ENCODE data around the gene UBE2R2. TPM values are rescaled to one million over a fixed set of nuclear protein-coding genes. Genes with fewer than 3 reads are reported as not detected.
"Not testable (repeated sequence)": the region's sequence is repeated elsewhere in the genome, so short reads cannot be mapped to it uniquely, and the experiment has no call there.

Gene UBE2R2
- total and polyA plus RNA-seq, 8 donors, result 13.3 to 44.8 (median 34.6) TPM

- peak overlapping the region; percentile 50 to 99 (median 94) for H3K27ac ChIP-seq
- ATAC-seq (no peak), DNase-seq (no peak), FAIRE-seq (no peak)
- H3K4me1 ChIP-seq, result peaks cover 3 to 36% (median 18%) of the 10 kb centered on the region in 3 donors
- peak overlapping the region; percentile 66 to 93 (median 76) for H3K4me3 ChIP-seq
- 7 to 8% methylated on average over 4 of the region's 4 CpGs for WGBS, 2 donors
- no peak for TF ChIP-seq CTCF (IDR thresholded peaks at IDR 0.05)
- no peaks in the 10 kb centered on the region for H3K27me3 ChIP-seq
- no peaks in the 10 kb centered on the region for H3K36me3 ChIP-seq
- intact Hi-C loops (cut with DNase I), result loop anchor here in 1 of 3 donors (5.0 kb wide), 1 partner anchor 33 kb away; no protein-coding TSS in a partner anchor
- no peaks in the 10 kb centered on the region for H3K9me3 ChIP-seq
Observed at GRCh38 chr9:33818847-33819500, 2.0 kb downstream of the UBE2R2 start.

- DNase-seq (no peak), FAIRE-seq (no peak), ATAC-seq (no peak)
- intact Hi-C loops (cut with DNase I), result no loop called here
- H3K36me3 ChIP-seq, result no peaks in the 10 kb centered on the region
- no peaks in the 10 kb centered on the region for H3K9me3 ChIP-seq
- 12 to 13% methylated on average over 4 of the region's 4 CpGs for WGBS, 2 donors
- no peak for TF ChIP-seq CTCF (IDR thresholded peaks at IDR 0.05)
- H3K27ac ChIP-seq, result peak overlapping the region in 2 of 4 donors; percentile 99
- peak overlapping the region in 2 of 4 donors; percentile 66 to 76 for H3K4me3 ChIP-seq
- H3K27me3 ChIP-seq, result no peaks in the 10 kb centered on the region
- peaks cover 0 to 25% (median 14%) of the 10 kb centered on the region in 3 donors for H3K4me1 ChIP-seq
Observed at GRCh38 chr9:33820231-33820745, 3.3 kb downstream of the UBE2R2 start.

- intact Hi-C loops (cut with DNase I), result no loop called here
- no peaks in the 10 kb centered on the region for H3K27me3 ChIP-seq
- H3K9me3 ChIP-seq, result no peaks in the 10 kb centered on the region
- H3K27ac ChIP-seq, result no peak overlapping the region
- FAIRE-seq (no peak), DNase-seq (no peak), ATAC-seq (no peak)
- no peaks in the 10 kb centered on the region for H3K36me3 ChIP-seq
- TF ChIP-seq CTCF (IDR thresholded peaks at IDR 0.05), result no peak
- H3K4me1 ChIP-seq, result peaks cover 0 to 14% (median 7%) of the 10 kb centered on the region in 3 donors
- H3K4me3 ChIP-seq, result no peak overlapping the region
- 68 to 75% methylated on average over 3 of the region's 3 CpGs for WGBS, 2 donors
Observed at GRCh38 chr9:33823801-33824200, 6.8 kb downstream of the UBE2R2 start.

- ATAC-seq; H3K4me1 ChIP-seq; H3K27ac ChIP-seq; H3K36me3 ChIP-seq; H3K4me3 ChIP-seq; intact Hi-C loops (cut with DNase I); DNase-seq; H3K27me3 ChIP-seq; FAIRE-seq; H3K9me3 ChIP-seq: not testable (repeated sequence)
- WGBS, 2 donors, result 98% methylated on average over 11 of the region's 11 CpGs
Observed at GRCh38 chr9:33827285-33827684, 10.3 kb downstream of the UBE2R2 start.

DNA sequence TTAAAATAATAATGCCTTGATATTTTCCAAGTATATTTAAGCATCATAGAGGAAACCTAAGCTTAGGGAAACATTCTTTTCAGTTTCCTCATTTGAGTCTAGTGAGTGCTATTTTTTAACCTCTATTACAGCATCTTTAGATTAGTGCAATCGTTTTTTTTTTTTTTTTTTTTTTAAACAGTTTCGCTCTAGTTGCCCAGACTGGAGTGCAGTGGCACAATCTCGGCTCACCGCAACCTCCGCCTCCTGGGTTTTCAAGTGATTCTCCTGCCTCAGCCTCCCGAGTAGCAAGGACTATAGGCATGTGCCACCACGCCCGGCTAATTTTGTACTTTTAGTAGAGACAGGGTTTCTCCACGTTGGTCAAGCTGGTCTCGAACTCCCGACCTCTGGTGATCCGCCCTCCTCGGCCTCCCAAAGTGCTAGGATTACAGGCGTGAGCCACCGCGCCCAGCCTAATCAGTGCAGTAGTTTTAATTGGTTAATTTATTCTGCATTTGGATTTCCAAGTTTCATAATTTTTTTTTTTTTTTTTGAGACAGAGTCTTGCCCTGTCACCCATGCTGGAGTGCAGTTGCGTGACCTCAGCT is 12.8 kb downstream of the UBE2R2 start:
- FAIRE-seq; H3K4me3 ChIP-seq; H3K9me3 ChIP-seq; H3K36me3 ChIP-seq; H3K4me1 ChIP-seq; intact Hi-C loops (cut with DNase I); ATAC-seq; H3K27ac ChIP-seq; H3K27me3 ChIP-seq: not testable (repeated sequence)
- WGBS, 2 donors, result 90% methylated on average over 17 of the region's 17 CpGs
- peak in 1 of 6 donors; percentile 27 for DNase-seq
